ENCODE results near the gene ENOX1.

- no peak for TF ChIP-seq REST (IDR thresholded peaks at IDR 0.05; ENCODE audit: insufficient read depth in 1 of 2, low read depth in 2 of 2, low read length in 2 of 2)
- TF ChIP-seq TAF1 (IDR thresholded peaks at IDR 0.05; ENCODE audit: borderline replicate concordance, insufficient read depth, low read length) = no peak
- TF ChIP-seq POLR2AphosphoS5 (IDR thresholded peaks at IDR 0.05; ENCODE audit: low read depth, low read length) = no peak
- no peak for TF ChIP-seq SIN3A (IDR thresholded peaks at IDR 0.05; ENCODE audit: borderline replicate concordance, insufficient read depth, low read length)
- no peak for TF ChIP-seq FOXP2 (optimal IDR thresholded peaks at IDR 0.05; ENCODE audit: borderline replicate concordance, extremely low read depth, extremely low read length, insufficient read depth)
Observed at GRCh38 chr13:43239275-43239840, 547.4 kb downstream of the ENOX1 start.

Data from PFSK-1 (cell line).